DMS53 treated with DMSO at 0.1 percent for 48 hours (cell line): Measurements from ENCODE around the gene ZNF518B.
"Not testable (repeated sequence)": the region's sequence is repeated elsewhere in the genome, so short reads cannot be mapped to it uniquely, and the experiment has no call there.

Experiments used
- DNase-seq: peaks from one replicate; lab custom pipeline; 2025; ENCODE audit not compliant: unreplicated experiment; lab: John Stamatoyannopoulos, UW

ZNF518B gene

DNA sequence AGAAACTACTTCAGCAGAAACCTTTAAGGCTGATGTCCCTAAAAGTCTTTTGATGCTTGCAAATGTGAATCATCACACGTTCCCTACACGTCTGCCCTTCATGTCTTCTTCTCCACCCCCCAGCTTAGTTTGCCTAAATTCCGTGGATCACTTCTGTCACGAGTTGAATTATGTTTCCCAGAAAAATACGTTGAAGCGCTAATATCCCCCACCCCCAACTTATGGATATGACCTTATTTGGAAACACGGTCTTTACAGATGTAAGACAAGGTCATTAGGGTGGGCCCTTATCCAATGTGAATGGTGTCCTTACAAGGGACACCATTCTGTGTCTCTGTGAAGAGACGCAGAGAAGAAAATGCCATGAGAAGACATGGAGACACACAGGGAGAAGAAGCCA is 2.1 kb upstream of the ZNF518B start:
- DNase-seq: no peak

DNA sequence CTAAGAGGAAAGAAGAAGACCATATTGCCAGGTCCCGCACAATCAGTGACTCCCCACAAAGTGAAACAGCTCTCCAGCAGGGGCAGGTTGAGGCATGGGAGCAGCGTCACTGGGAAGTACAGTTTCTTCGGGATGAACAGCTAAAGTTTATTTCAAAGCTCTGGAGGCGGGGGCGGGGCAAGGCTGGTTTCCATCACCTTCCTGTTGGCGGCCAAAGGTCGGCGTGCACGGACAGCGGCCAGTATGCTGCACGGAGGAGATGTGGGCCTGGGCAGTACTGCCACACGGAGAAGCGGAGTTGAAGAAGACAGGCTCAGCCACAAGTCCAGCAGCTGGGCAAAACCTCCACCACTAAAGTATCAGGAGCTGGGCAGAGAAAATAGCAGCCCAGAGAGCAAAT is 951 bp upstream of the ZNF518B start:
- no peak for DNase-seq

DNA sequence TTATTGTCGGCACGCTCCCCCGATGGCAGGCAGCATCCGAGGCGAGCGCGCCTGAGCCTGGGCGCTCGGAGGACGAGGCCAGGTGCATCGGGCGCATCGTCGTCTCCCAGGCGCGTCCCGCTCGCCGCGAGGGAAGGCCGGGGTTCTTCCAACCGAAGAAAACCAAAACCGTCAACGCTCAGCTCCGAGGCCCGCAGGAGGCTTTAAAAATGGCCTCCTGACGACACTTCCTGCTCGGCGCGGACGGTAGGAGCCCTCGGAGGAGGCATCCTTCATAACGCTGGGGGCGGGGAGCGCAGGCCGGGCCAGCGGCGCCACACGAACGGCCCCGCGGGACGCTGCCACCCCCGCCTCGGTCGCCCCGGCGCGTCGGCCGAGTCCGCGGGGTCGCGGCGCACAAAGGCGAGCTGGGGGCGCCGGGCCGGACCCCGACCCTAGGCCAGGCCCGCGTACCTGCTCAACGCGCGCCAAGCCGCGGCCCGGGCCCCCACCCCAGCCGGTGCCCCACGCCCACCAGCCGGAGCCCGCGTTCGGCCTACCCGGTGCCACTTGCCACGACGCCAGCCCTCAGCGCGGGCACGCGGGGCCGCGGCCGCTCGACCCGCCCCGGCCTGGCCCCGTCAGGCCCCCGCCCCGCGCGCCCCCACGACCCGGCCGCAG is 501 bp downstream of the ZNF518B start:
- peak; percentile 49 for DNase-seq

DNA sequence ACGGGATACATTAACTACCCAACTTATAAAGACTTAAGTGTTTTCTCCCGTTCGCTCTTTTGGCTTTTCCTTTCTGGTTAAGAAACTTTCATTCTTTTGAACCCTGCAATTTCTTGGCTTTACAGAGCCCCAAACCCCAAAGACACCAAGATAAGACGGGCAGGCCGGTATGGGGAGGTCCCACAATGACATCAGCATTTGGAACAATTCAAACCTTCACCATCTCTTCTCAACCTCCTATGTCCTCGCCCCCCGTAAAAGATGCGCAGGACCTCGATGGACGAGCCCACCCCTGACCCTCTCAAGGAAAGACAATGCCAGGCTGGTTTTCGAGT is 999 bp downstream of the ZNF518B start:
- no peak for DNase-seq

DNA sequence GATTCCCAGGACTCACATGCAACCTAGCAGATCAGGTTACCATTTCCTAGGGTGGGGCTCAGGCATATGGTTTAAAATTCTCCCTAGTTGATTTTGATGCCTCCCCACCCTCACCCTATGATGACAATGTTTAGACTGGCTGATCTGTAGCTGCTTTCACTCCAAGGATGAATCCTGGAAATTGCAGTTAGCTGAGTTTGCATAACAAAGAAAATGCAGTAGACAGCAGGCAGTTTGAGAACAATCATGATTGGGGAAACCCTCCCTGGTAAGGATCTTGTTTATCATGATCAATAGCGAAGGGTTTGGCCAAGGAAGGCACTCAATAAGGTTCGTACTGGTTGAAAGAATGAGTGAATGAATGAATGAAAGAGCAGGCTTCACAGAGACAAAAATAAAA is 2.1 kb downstream of the ZNF518B start:
- DNase-seq: no peak

DNA sequence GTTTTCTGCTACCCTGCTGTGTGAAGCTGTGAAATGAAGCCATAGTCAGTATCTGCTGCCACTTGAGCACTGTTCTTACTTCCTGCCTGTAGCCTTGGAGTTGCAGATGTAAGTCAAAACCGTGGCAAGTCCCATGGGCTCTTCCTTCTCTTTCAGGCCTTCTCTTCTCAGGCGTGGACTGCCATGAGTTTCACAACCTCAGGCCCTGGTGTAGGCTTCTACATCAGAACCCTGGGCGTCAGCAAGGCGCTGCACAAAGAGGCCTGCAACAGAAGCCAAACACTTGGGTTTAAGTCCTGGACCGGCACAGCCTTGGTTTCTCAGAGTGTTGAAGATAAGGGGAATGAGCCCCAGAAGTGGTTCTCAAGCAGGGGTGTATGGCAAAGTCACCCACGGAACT is 2.5 kb downstream of the ZNF518B start:
- no peak for DNase-seq

DNA sequence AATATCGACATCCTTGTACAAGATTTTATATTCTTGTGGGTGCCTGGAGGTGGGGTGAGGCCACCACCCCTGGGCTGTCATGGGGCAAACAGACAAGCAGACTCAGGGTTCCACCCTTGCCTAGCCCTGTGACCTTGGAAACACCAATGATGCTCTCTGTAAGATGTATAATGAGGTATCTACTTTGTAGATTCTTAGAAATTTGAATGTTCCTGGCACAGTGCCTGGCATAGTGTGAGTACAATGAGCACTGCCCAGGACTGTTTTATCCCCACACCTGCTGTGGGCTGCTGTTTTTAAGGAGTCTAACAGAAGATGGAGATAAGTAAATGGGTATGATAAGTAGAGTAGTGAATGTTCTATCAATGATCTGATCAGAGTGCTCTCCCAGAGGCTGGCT is 3.1 kb downstream of the ZNF518B start:
- no peak for DNase-seq

DNA sequence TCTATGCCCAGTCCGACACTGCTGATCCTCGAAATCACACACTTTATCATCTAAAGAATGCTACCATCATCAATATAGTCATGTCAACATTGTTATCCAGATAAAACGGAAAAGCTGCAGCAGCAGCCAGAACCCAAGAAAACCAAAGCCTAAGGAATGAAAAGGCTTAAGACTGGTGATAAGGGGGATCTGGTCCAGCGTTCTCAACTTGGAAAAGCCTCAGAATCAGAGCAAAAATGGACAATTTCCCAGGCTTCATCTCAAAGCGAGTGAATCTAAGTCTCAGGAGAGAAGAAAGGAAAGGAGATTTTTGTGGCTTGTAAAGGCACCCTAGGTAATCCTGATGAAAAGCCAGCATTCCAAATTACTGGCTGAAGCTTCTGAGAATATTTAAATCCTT is 8.2 kb downstream of the ZNF518B start:
- DNase-seq: no peak

DNA sequence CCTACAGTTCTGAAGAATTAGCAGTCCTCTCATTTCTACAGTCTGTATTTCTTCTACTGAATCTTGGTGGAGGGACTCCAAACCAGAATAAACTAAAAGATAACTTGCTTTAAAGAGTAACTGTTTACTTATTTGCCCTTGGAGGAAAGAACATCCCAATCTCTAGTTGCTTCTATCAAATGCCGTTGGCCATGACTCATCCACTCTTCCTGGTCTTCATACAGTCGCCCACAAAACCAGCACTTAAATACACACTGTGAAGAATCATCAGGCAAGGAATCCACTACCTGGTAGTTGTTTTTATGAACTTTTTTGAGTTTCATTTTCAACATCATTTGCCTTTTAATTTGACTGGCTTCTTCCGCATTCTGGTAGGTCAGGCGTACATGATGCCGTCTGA is 14.2 kb downstream of the ZNF518B start:
- no peak for DNase-seq

DNA sequence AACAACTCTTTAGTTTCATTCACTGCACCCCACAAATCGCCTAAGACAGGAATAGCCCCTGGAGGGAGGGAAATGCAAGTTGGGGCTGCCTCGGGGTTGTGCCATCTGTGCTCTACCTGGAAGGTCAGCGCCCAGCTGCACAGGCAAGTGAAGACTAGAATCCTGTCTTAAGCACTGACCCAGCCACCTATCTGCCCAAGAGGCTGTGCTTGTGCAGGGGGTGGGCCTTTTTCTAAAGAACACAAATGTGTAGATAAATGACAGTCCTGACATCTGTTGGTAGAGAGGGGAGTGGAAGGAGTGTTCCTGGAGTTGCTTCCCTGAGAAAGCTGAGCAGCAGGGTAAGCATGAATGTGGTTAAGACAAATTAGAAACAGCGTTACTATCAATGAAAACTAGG is 15.7 kb downstream of the ZNF518B start:
- DNase-seq: no peak

DNA sequence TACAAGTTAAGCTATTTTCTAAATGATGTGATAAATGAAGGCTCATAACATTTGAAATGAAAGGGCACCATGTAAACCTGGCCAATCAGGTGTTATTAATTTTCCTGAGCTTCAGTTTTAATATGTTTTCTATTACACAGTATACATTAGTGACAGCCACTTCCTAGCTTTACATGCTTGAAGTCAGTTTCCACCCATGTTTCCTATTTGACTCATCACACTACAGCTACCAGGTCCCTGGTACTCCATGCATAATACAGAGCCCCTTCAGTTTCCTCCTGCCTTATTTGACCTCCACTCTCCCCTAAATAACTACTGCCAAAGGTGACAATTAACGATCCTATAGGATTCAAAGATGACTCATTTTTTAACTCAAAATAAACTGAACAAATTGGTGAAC is 18.3 kb downstream of the ZNF518B start:
- no peak for DNase-seq

DNA sequence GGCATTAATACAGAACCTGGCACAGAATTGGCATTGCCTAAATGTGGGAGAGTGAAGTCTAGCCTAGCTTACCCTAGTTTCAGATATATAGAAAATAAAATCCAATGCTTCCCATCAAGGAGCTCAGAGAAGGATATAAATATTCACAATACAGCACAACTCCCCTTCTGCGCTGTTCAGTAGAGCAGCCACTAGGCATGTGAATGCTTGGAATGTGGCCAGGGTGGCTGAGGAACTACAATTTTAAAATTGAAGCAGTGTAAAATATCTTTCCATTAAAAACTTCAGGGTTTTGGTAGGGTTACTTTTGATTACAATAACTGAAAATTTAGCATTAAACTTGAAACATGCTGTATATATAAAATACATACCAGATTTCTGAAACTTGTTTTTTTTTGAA is 19.5 kb downstream of the ZNF518B start:
- DNase-seq: no peak

DNA sequence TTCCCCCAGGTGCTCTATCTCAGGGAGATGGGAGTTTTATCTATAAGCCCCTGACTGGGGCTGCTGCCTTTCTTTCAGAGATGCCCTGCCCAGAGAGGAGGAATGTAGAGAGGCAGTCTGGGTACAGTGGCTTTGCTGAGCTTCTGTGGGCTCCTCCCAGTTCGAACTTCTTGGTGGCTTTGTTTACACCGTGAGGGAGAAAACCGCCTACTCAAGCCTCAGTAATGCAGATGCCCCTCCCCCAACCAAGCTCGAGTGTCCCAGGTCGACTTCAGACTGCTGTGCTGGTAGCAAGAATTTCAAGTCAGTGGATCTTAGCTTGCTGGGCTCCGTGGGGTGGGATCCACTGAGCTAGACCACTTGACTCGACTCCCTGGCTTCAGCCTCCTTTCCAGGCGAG is 29.5 kb downstream of the ZNF518B start:
- not testable (repeated sequence) for DNase-seq

DNA sequence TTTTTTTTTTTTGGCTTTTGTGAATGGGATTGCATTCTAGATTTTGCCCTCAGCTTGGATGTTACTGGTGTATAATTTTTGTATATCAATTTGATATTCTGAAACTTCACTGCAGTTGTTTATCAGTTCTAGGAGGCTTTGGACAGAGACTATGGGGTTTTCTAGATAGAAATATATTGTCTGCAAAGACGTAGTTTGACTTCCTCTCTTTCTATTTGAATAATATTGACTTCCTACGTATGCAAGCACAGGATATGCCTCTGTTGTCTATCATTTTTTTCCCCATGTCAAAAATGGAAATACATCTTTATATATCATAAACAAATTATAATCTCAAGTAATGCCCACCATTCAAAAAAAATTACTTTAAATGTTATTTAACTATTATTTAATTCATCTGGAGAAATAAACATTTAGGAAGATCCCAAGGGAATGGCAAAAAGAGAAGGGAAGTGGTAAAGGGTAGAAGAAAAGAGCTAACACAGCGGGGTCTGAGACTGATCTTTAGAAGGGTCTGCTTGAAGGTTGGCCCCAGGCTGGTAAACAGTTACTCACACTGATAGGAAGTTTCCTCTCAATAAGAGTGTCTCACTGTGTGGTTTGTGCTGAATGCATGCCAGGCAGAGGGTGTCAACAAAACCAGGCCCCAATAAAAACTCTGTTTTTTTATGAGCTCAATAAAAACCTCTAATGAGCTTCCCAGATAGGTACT is 35.7 kb downstream of the ZNF518B start:
- no peak for DNase-seq

DNA sequence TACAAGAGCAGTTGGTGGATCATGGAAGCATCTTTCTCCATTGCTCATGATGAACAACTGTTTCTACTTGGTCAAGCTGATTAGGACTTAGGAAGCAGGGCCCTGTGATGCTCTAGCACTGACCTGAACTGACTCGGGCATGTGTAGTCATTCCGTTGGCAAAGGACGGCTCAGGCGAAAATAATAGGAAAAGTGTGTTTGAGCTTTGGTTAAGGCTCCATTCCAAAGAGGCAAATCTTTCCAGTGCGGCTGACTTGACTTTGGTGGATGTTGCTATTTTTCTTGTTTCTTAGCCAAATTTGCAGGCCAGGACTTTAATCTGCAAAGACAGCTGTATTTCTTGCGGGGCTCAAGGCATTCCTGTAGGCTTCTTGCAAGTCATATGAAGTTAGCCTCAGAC is 39.5 kb downstream of the ZNF518B start:
- no peak for DNase-seq

DNA sequence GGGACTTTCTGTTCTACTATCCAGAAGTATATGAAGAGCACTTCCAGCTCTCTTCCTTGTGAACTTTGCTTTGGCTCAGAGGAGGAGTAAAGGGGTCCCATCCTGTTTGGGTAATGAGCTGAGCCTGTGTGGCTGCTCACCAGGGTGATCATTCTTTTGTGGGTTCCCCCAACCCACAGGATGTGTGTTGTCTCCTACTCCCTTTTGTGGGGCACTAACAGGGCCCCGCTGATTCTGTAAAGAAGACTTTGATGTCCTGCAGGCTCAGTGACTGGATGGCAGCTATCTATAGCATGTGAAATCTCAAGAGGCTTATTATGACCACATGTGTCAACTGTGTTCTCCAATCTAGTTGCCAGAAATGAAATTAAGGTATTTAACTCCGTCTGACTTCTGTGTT is 40.8 kb downstream of the ZNF518B start:
- DNase-seq: no peak

DNA sequence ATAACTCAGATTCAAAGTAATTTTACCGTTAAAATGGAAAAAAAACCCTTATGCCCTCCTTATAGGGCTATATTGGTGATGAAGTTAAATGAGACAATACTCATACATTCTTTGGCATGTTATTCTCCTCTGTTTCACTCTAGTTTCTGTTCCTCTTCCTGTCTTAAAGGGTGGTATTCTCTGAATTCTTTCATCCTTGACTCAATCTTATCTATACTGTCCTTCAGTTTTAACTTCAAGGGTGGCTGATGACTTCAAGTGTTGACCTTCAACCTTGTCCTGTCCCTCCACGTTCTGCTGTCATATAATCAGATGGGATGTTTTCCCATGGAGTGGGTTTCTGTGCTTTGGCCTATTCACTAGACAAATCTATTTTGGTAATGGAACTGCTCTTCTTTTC is 44.0 kb downstream of the ZNF518B start:
- DNase-seq: no peak

DNA sequence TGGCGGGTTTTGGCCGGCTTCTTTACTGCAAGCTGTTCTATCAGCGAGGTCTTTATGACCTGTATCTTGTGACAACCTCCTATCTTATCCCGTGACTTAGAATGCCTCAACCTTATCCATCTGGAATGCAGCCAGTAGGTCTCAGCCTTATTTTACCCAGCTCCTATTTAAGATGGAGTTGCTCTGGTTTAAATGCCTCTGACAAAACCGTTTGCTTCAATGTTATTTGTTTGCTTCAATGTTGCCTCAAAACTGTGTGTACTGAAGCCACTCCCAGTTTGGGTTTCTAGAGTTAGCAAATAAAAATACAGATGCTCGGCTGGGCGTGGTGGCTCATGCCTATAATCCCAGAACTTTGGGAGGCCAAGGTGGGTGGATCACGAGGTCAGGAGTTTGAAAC is 51.6 kb downstream of the ZNF518B start:
- no peak for DNase-seq

DNA sequence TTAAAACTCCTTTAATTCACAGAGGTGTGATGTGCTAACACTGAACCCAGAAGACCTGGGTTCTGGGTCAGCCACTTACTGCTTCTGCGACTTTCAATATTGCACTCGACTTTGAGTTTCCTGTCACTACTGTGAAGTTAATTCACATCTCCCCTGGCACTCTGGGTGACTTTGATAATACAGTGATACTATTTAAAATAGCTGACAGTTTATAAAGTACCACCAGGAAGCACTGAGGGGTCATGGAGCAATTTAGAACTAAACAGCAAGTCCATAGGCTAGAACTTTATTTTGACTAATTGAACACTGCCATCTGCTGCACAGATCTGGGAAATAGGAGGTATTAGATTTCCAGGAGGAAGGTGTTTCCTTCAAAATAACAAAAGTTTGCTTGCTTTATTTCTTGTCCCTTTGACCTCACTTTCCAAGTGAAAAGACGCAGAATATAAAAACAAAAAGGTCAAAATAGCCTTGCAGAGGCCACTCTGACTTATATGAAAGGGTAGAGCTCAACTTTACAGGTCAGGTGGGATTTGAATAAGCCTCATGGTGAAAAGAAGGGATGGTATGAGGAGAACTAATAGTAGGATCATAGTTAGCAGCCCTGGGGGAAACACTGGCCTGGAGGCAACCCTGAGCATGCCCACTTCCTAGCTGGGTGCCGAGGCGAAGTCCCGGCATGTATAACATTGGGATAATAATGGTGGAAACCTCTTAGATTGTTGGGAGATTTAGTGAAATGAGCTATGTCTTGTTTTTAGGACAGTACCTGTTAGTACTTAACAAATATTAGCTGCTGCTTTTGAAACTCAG is 53.4 kb downstream of the ZNF518B start:
- DNase-seq: peak; percentile 44

DNA sequence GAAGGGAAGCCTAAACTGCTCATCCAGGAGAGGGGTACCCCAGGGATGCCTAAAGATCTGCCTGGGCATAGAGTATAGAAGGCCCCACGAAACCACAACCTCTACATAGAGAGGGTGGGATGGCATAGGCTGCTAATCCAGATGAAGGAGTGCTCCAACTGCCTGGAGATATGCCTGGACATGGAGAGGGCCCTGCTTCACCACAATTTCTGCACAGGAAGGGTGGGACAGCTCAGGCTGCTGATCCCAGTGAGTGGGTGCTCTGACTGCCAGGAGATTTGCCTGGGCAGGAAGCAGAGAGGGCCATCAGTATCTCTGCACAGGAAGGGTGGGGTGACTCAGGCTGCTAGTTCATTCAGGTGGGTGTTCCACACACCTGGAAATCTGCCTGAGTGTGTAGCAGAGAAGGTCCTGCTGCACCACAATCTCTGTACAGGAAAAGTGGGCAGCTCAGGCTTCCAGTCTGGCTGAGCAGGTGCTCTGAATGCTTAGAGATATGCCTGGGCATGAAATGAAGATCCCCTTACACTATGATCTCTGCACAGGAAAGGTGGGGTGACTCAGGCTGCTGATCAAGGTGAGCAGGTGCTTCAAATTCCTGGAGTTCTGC is 61.1 kb downstream of the ZNF518B start:
- no peak for DNase-seq
